Panc1 (cell line): ENCODE results near the gene FARP1. TPM values are rescaled to one million over a fixed set of nuclear protein-coding genes. Genes with fewer than 3 reads are reported as not detected.

Experiments used
- ATAC-seq: fragments of 200-7000 bp; cut with Tn5 transposase; 2 replicates; pipeline ENCODE4 v1.9.1; 2020; ENCODE audit warnings: mild to moderate bottlenecking, moderate library complexity
- BruUV-seq: library from RNA; stranded (reverse); fragments of 400-500 nt; replicated peaks from 2 replicates; lab custom pipeline; 2021; lab: Mats Ljungman, UMichigan
- CTCF ChIA-PET: fragments of 300-600 bp; sonication (Branson Sonifier 250); formaldehyde crosslinking; loops from one replicate; lab custom pipeline; 2022; ENCODE audit warnings: antibody characterized with exemption; lab: Charles Lee
- POLR2A ChIA-PET: fragments of 300-600 bp; sonication (Branson Sonifier 250); formaldehyde crosslinking; loops from one replicate; lab custom pipeline; 2022; ENCODE audit warnings: antibody characterized with exemption; lab: Charles Lee
- DNase-seq: peaks from one replicate; pipeline ENCODE4 v3.0.0-alpha.2; 2010; ENCODE audit warnings: low read depth, low spot score
- H3K27ac ChIP-seq: 2 replicates; pipeline ENCODE4 v1.5.1; 2011; ENCODE audit warnings: mild to moderate bottlenecking, low read length, inconsistent platforms
- H3K27me3 ChIP-seq: fragments of 200-500 bp; sonication (Bioruptor generic); 2 replicates; pipeline ENCODE4 v1.6.0; 2014; ENCODE audit warnings: low read length, inconsistent platforms; ENCODE audit not compliant: control insufficient read depth, insufficient read depth
- H3K36me3 ChIP-seq: fragments of 200-500 bp; sonication (Bioruptor generic); 2 replicates; pipeline ENCODE4 v1.5.1; 2014; ENCODE audit warnings: inconsistent platforms, mild to moderate bottlenecking, low read length, moderate library complexity; ENCODE audit not compliant: control insufficient read depth, insufficient read depth
- H3K4me1 ChIP-seq: 2 replicates; pipeline ENCODE4 v1.5.1; 2011; ENCODE audit warnings: inconsistent platforms, mild to moderate bottlenecking, low read length, moderate library complexity; ENCODE audit not compliant: control insufficient read depth, insufficient read depth
- H3K4me3 ChIP-seq, 2 experiments: 2 replicates each; pipeline ENCODE4 v1.5.1; 2011 to 2012; ENCODE audit warnings: low read depth in 2 of 2, low read length in 2 of 2, mild to moderate bottlenecking in 2 of 2, inconsistent platforms in 1 of 2, moderate library complexity in 1 of 2
- H3K9me3 ChIP-seq: fragments of 200-500 bp; sonication (Bioruptor generic); 2 replicates; pipeline ENCODE4 v1.5.1; 2014; ENCODE audit warnings: low read depth, mild to moderate bottlenecking, inconsistent platforms, low read length, moderate library complexity; ENCODE audit not compliant: control insufficient read depth, insufficient read depth
- CTCF ChIP-seq: fragments of 450-650 bp; IDR thresholded peaks from 2 replicates; pipeline ENCODE4 v1.5.1; 2017; ENCODE audit warnings: mild to moderate bottlenecking
- POLR2AphosphoS5 ChIP-seq: IDR thresholded peaks from 2 replicates; pipeline ENCODE4 v1.6.1; 2012; ENCODE audit warnings: mild to moderate bottlenecking, low read depth, low read length, moderate library complexity
- REST ChIP-seq, 2 experiments: IDR thresholded peaks; 2 replicates each; pipeline ENCODE4 v1.6.1; 2011 to 2012; ENCODE audit warnings: low read depth in 2 of 2, control low read depth in 1 of 2, low read length in 1 of 2, mild to moderate bottlenecking in 1 of 2, moderate library complexity in 1 of 2; ENCODE audit not compliant: insufficient read depth in 1 of 2
- SIN3A ChIP-seq: IDR thresholded peaks from 2 replicates; pipeline ENCODE4 v1.6.1; 2012; ENCODE audit warnings: low read depth, mild to moderate bottlenecking, low read length, moderate library complexity, borderline replicate concordance; ENCODE audit not compliant: insufficient read depth
- TCF7L2 ChIP-seq: IDR thresholded peaks from 2 replicates; pipeline ENCODE4 v1.6.1; 2011; ENCODE audit warnings: mild to moderate bottlenecking, low read depth, low read length, inconsistent platforms
- in situ Hi-C: cut with HindIII; loops from 2 replicates; pipeline ENCODE4 v1.10.0; 2016; ENCODE audit warnings: low sequenced_read_pairs, low pct_unique_long_range_greater_than_20kb
- intact Hi-C: fragments of 100-400 bp; cut with micrococcal nuclease; formaldehyde crosslinking; loops from one replicate; pipeline ENCODE4 v1.10.0; 2022; ENCODE audit not compliant: unreplicated experiment
- total RNA-seq: library from RNA; stranded (reverse); gene quantifications from one replicate; pipeline ENCODE4 v1.2.1, GENCODE V29; 2021; ENCODE audit not compliant: unreplicated experiment

The FARP1 gene
- total RNA-seq, 1 experiment from 2014 or later: 61.9 TPM

- CTCF ChIA-PET: no interaction called here
Measured at GRCh38 chr13:98195054-98195791, 52.3 kb downstream of the FARP1 start.

GRCh38 chr13:98198683-98199082 is 55.8 kb downstream of the FARP1 start:
- intact Hi-C loops: no loop called here
- Histone ChIP-seq H3K27ac (no peak overlapping the region), H3K9me3 (no peaks in the 10 kb centered on the region), H3K36me3 (no peaks in the 10 kb centered on the region), H3K4me3 (no peak overlapping the region), H3K4me1 (no peaks in the 10 kb centered on the region; the same call in 1 of the 2 replicates), H3K27me3 (no peaks in the 10 kb centered on the region)
- CTCF ChIA-PET: no interaction called here
- ATAC-seq (no peak), DNase-seq (no peak)
- BruUV-seq: no TSS peak
- POLR2A ChIA-PET: no interaction called here
- no peak for TF ChIP-seq TCF7L2
- TF ChIP-seq REST (IDR thresholded peaks at IDR 0.05; ENCODE audit: insufficient read depth in 1 of 2, low read depth in 2 of 2, low read length in 1 of 2): no peak
- no peak for TF ChIP-seq CTCF
- TF ChIP-seq POLR2AphosphoS5: no peak
- no peak for TF ChIP-seq SIN3A
- in situ Hi-C loops: no loop called here

More at GRCh38 chr13:98195054-98195791, 52.3 kb downstream of the FARP1 start:
- no peaks in the 10 kb centered on the region for H3K9me3 ChIP-seq
- no peak overlapping the region for H3K27ac ChIP-seq
- no peaks in the 10 kb centered on the region for H3K36me3 ChIP-seq
- no peaks in the 10 kb centered on the region for H3K27me3 ChIP-seq
- POLR2A ChIA-PET: no interaction called here
- BruUV-seq: no TSS peak
- no peak for TF ChIP-seq POLR2AphosphoS5
- TF ChIP-seq TCF7L2: no peak
- TF ChIP-seq SIN3A: no peak
- TF ChIP-seq REST (IDR thresholded peaks at IDR 0.05; ENCODE audit: insufficient read depth in 1 of 2, low read depth in 2 of 2, low read length in 1 of 2): no peak
- no peak for TF ChIP-seq CTCF
- in situ Hi-C loops (no loop called here), intact Hi-C loops (no loop called here)
- H3K4me3 ChIP-seq: no peak overlapping the region
- H3K4me1 ChIP-seq: no peaks in the 10 kb centered on the region; the same call in 1 of the 2 replicates
- no peak for DNase-seq
- ATAC-seq: no peak
